ENCODE data around the gene PABPC1L. TPM values are rescaled to one million over a fixed set of nuclear protein-coding genes. Genes with fewer than 3 reads are reported as not detected.

The PABPC1L gene
- total RNA-seq, 6 experiments from 2014 or later = 14.4 to 22.4 (median 16.6) TPM

DNA sequence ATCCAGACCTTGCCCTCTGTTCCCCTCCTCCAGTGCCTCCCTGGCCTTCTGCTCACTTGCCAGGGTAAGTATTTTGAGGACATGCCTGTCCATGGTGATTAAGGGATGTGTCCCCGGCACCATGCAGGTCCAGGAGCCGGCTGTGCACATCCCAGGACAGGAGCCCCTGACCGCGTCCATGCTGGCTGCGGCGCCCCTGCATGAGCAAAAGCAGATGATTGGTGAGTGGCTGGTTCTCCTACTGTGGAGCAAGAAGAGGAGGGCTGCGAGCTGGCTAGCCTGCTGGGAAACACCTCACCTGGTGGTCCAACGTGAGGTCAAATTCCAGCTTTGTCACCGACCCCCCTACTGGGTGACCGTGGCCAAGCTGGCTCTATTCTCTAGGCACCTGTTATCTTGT, 26.6 kb downstream of the PABPC1L start:
- H3K4me3 Mint-ChIP-seq = no peak overlapping the region
- no peak for DNase-seq
- H3K27ac Mint-ChIP-seq = no peak overlapping the region
- H3K36me3 Mint-ChIP-seq (ENCODE audit: low read depth) = peaks cover 19% of the 10 kb centered on the region
- H3K4me1 Mint-ChIP-seq (ENCODE audit: low read depth) = peaks cover 17% of the 10 kb centered on the region
- no peaks in the 10 kb centered on the region for H3K27me3 Mint-ChIP-seq (ENCODE audit: insufficient read depth)
- H3K9me3 Mint-ChIP-seq = no peaks in the 10 kb centered on the region
- TF ChIP-seq, protein P1, sequence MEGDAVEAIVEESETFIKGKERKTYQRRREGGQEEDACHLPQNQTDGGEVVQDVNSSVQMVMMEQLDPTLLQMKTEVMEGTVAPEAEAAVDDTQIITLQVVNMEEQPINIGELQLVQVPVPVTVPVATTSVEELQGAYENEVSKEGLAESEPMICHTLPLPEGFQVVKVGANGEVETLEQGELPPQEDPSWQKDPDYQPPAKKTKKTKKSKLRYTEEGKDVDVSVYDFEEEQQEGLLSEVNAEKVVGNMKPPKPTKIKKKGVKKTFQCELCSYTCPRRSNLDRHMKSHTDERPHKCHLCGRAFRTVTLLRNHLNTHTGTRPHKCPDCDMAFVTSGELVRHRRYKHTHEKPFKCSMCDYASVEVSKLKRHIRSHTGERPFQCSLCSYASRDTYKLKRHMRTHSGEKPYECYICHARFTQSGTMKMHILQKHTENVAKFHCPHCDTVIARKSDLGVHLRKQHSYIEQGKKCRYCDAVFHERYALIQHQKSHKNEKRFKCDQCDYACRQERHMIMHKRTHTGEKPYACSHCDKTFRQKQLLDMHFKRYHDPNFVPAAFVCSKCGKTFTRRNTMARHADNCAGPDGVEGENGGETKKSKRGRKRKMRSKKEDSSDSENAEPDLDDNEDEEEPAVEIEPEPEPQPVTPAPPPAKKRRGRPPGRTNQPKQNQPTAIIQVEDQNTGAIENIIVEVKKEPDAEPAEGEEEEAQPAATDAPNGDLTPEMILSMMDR (IDR thresholded peaks at IDR 0.05) = no peak

DNA sequence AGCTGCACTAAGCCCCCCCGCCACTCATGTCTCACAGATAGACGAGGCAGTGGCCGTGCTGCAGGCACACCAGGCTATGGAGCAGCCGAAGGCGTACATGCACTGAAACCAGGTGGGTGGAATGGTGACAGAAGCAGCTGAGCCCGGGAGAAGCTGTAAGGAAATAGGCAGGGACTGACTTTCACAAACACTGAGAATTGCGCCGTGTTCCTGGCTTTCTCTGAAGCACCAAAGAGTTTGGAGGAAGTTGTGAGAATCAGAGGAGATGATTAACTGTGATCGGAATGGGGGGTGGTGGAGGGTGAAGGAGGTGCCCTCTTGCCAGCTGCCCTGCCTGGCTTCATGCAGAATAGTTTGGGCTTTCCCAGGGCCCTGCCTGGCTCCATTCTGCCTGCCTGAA, 28.8 kb downstream of the PABPC1L start:
- peaks cover 27% of the 10 kb centered on the region for H3K36me3 Mint-ChIP-seq (ENCODE audit: low read depth)
- peak overlapping the region; percentile 45 for H3K27ac Mint-ChIP-seq
- no peaks in the 10 kb centered on the region for H3K9me3 Mint-ChIP-seq
- DNase-seq = no peak
- peaks cover 17% of the 10 kb centered on the region for H3K4me1 Mint-ChIP-seq (ENCODE audit: low read depth)
- H3K4me3 Mint-ChIP-seq = no peak overlapping the region
- no peaks in the 10 kb centered on the region; the same call in 1 of the 2 replicates for H3K27me3 Mint-ChIP-seq (ENCODE audit: insufficient read depth)
- TF ChIP-seq, protein P1 (IDR thresholded peaks at IDR 0.05) = no peak

DNA sequence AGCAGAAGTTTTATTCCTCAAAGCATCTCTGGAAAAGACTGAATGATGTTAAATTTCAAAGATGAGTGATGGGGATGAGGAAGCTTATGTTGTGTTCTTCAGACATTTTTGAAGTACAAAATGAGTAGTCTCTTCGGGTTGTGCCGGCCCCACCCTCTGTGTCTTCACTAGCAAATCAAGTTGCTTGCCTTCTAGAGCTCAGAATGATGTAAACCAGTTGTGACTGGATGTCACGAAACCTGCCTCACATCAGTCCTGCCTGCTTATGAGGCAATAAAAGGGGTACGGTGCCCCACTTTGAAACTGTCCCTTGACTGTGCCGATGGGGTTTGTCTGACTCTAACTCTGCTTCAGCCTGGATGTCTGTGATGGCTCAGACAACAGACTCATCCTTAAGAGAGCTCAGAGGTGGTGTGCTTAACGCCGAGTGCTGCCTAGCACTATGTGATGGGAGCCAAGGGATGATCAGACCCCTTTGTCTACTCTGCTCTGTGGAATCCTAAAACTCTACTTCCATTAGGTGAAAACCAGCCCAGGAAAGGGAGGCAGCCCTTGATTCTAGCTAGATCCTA, 31.3 kb downstream of the PABPC1L start:
- Mint-ChIP-seq H3K4me3 (no peak overlapping the region), H3K27ac (peak overlapping the region; percentile 47), H3K9me3 (no peaks in the 10 kb centered on the region), H3K4me1 (ENCODE audit: low read depth) (peaks cover 17% of the 10 kb centered on the region), H3K27me3 (ENCODE audit: insufficient read depth) (no peaks in the 10 kb centered on the region; the same call in 1 of the 2 replicates), H3K36me3 (ENCODE audit: low read depth) (peaks cover 35% of the 10 kb centered on the region)
- DNase-seq = no peak
- TF ChIP-seq, protein P1 (IDR thresholded peaks at IDR 0.05) = no peak

DNA sequence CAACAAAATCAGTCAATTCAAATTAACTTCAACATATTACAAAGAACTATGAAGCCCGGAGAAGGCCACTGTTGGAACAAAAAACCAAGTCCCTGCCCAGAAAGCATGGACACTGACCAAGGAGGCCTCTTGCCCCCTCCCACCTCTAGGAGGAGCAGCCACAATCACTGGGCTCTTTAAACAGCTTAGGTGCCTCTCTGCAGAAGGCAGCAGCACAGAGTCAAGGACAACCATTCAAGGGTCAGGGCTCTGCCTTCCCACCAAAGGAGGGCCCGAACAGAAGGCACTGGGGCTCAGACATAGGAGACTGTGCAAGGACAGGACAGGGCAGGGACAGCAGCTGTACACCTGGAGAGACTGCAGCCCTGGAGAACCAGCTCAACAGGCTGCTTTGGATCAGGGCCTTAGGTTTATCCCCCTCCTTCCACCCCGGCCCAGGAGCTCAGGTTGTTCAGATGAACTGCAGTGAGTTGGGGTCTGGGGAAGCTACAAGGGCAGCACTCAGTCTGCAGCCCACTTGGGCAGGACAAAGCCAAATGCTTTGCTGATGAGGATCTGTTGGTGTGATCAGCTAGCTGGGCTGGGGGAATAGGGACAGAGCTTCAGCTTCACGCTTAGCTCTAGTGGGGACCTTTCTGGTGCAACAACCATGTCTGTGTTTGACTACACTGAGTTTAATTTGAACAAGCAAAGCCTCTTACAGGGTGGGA, 32.6 kb downstream of the PABPC1L start:
- TF ChIP-seq, protein P1 (IDR thresholded peaks at IDR 0.05) = peak; percentile 35; the same call in 1 of the 2 replicates
- H3K4me1 Mint-ChIP-seq (ENCODE audit: low read depth) = peaks cover 17% of the 10 kb centered on the region
- H3K4me3 Mint-ChIP-seq = no peak overlapping the region
- H3K27ac Mint-ChIP-seq = 0 out of 2 replicates have a peak overlapping the region, but pooled peaks have one; percentile 47
- no peaks in the 10 kb centered on the region; the same call in 1 of the 2 replicates for H3K27me3 Mint-ChIP-seq (ENCODE audit: insufficient read depth)
- H3K9me3 Mint-ChIP-seq = no peaks in the 10 kb centered on the region
- H3K36me3 Mint-ChIP-seq (ENCODE audit: low read depth) = peaks cover 38% of the 10 kb centered on the region
- DNase-seq = no peak

DNA sequence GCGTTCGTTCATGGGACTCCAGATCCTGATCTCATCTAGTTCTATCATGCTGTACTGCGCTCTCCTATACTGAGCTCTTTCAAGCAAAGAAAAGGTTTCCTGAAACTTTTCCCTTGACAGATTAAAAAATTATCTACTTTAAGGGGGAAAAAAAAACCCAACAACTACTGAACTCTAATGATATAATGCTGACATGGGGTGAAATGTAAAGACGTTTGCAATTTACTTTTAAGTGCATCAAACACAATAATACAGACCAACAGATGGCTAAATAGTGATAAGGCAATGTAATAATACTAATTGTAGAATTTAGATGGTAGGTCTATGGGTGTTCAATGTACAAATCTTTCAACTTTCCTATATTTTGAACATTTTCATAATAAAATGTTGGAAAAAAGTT, 34.0 kb downstream of the PABPC1L start:
- no peak for DNase-seq
- TF ChIP-seq, protein P1 (IDR thresholded peaks at IDR 0.05) = no peak
- H3K27me3 Mint-ChIP-seq (ENCODE audit: insufficient read depth) = no peaks in the 10 kb centered on the region; the same call in 1 of the 2 replicates
- H3K27ac Mint-ChIP-seq = no peak overlapping the region
- H3K4me3 Mint-ChIP-seq = no peak overlapping the region
- H3K4me1 Mint-ChIP-seq (ENCODE audit: low read depth) = peaks cover 9% of the 10 kb centered on the region
- no peaks in the 10 kb centered on the region for H3K9me3 Mint-ChIP-seq
- peaks cover 49% of the 10 kb centered on the region for H3K36me3 Mint-ChIP-seq (ENCODE audit: low read depth)

All from HFFc6 (cell line).